ENCODE data around the gene RAB36.

RAB36 gene

DNA sequence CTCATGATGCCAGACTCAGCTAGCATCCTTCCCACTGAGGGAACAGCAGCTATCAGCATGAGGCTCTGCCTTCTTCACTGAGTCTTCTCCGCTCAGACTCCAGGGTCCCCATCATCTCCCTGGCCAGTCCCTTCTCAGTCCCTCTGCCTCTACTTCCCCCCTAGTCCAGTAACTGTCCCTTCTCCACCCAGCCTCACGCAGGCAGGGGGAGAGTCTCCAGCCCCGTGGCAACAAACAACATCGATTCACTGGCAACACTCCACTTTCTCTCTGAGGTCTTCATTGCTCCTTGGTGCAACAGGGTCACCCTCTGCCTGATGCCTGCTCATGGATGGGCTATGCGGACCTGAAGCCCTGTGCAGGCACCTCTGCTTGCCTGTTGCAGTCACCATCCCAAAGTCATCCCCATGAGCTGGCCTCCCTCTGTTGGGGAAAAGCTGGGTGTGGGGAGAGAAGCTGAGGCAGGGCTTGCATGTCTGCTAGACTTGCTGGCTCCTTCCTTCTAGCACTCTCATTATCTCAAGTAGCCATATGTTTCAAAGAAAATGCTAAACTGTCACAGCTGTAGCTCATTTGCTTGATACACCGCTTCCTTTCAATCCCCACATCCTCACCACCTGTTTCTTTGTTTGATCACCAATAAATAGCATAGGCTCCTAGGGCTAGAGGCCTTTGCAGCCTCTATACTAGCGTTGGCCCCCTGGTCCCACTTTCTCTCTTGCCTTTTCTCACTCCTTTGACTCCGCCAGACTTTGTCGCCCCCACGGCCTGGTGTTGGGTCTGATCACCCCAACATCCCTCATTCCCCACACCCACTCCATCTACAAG, 30.8 kb downstream of the RAB36 start:
- Mint-ChIP-seq H3K4me1 (peaks cover 8% of the 10 kb centered on the region), H3K27me3 (ENCODE audit: low read depth) (peaks cover 19% of the 10 kb centered on the region), H3K9me3 (peaks cover 16% of the 10 kb centered on the region), H3K27ac (no peak overlapping the region), H3K4me3 (no peak overlapping the region), H3K36me3 (ENCODE audit: low read depth) (peaks cover 22% of the 10 kb centered on the region)
- TF ChIP-seq, protein P1, sequence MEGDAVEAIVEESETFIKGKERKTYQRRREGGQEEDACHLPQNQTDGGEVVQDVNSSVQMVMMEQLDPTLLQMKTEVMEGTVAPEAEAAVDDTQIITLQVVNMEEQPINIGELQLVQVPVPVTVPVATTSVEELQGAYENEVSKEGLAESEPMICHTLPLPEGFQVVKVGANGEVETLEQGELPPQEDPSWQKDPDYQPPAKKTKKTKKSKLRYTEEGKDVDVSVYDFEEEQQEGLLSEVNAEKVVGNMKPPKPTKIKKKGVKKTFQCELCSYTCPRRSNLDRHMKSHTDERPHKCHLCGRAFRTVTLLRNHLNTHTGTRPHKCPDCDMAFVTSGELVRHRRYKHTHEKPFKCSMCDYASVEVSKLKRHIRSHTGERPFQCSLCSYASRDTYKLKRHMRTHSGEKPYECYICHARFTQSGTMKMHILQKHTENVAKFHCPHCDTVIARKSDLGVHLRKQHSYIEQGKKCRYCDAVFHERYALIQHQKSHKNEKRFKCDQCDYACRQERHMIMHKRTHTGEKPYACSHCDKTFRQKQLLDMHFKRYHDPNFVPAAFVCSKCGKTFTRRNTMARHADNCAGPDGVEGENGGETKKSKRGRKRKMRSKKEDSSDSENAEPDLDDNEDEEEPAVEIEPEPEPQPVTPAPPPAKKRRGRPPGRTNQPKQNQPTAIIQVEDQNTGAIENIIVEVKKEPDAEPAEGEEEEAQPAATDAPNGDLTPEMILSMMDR (IDR thresholded peaks at IDR 0.05; ENCODE audit: unreplicated experiment in 3 of 3), result no peak

DNA sequence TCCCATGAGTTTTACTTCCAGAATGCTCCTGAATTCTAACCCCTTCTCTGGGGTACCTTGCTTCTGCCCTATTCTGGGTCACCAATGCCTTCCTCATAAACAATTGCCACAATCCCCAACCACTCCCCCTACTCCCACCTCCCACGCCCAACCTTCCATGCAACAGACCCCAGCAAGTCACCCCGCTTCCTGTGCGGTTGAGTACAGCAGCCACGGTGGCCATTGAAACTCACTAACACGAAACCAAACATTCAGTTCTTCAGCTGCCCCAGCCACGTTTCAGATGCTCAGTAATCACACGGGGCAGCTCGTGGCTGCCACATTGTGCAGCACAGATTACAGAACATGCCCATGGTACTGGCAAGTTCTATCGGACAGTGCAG, 31.4 kb downstream of the RAB36 start:
- TF ChIP-seq, protein P1 (IDR thresholded peaks at IDR 0.05; ENCODE audit: unreplicated experiment in 3 of 3), result no peak
- Mint-ChIP-seq H3K27ac (no peak overlapping the region), H3K36me3 (ENCODE audit: low read depth) (peaks cover 22% of the 10 kb centered on the region), H3K4me3 (no peak overlapping the region), H3K4me1 (peaks cover 8% of the 10 kb centered on the region), H3K27me3 (ENCODE audit: low read depth) (peaks cover 20% of the 10 kb centered on the region), H3K9me3 (peaks cover 16% of the 10 kb centered on the region)

DNA sequence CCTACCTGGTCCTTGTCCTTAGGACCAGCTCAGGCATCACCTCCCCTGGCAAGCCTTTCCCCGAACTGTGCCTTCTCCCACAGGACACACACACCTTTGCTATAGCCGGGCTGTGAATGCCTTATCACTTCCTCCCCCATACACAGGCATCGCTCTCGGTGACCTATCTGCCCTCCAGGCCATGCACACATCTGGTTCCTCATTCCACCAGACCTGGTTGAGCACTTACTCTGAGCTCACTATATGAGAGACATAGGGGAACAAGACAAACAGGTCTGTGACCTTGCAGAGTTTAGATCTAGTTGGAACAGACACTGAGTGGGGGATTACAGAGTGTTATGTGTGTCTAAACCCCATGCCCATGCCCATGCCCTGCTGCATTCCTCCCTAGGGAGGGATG, 31.9 kb downstream of the RAB36 start:
- H3K4me3 Mint-ChIP-seq, result no peak overlapping the region
- peaks cover 22% of the 10 kb centered on the region for H3K36me3 Mint-ChIP-seq (ENCODE audit: low read depth)
- H3K27ac Mint-ChIP-seq, result no peak overlapping the region
- peaks cover 26% of the 10 kb centered on the region for H3K27me3 Mint-ChIP-seq (ENCODE audit: low read depth)
- TF ChIP-seq, protein P1 (IDR thresholded peaks at IDR 0.05; ENCODE audit: unreplicated experiment in 3 of 3), result no peak
- peaks cover 16% of the 10 kb centered on the region for H3K9me3 Mint-ChIP-seq
- peaks cover 13% of the 10 kb centered on the region for H3K4me1 Mint-ChIP-seq

DNA sequence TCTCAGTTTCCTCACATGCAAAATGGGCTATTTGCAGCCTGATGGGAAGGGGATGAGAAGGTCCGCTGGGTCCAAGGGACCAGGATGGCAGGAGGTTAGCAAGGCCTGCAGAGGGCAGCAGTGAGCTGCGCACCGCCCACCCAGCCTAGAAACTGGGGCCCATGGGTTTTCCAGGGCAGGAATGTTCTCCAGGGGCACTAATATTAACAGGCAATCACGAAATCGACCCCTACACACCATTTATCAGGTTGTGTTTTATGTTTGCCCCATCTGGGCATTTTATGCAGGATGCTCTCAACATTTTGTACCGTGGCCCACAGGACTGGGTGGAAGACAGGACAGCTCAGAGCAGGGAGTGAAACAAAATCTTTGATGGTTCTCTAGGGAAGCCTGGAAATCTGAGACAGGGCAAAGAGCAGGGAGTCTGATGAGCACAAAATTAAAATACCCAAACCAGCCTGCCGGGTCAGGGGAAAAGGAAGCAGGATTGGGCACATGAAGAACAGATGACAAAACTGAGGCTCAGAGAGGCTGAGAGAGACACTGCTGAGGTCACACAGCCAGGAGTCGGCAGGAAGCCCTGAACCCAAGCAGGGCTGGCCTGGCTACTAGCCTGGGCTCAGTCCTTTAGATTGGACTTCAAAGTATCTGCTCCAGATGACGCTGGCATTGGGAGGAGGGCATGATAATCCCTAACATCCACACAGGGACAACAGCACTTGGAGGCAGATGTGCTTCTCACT, 33.4 kb downstream of the RAB36 start:
- Mint-ChIP-seq H3K4me3 (peak overlapping the region; percentile 72 to 89 (median 81)), H3K27ac (peak overlapping the region; percentile 60 to 69 (median 62)), H3K4me1 (peaks cover 28% of the 10 kb centered on the region), H3K27me3 (ENCODE audit: low read depth) (peaks cover 30% of the 10 kb centered on the region), H3K36me3 (ENCODE audit: low read depth) (peaks cover 27% of the 10 kb centered on the region), H3K9me3 (peaks cover 16% of the 10 kb centered on the region)
- TF ChIP-seq, protein P1 (IDR thresholded peaks at IDR 0.05; ENCODE audit: unreplicated experiment in 3 of 3), result peak; percentile 91 to 97 (median 95)

DNA sequence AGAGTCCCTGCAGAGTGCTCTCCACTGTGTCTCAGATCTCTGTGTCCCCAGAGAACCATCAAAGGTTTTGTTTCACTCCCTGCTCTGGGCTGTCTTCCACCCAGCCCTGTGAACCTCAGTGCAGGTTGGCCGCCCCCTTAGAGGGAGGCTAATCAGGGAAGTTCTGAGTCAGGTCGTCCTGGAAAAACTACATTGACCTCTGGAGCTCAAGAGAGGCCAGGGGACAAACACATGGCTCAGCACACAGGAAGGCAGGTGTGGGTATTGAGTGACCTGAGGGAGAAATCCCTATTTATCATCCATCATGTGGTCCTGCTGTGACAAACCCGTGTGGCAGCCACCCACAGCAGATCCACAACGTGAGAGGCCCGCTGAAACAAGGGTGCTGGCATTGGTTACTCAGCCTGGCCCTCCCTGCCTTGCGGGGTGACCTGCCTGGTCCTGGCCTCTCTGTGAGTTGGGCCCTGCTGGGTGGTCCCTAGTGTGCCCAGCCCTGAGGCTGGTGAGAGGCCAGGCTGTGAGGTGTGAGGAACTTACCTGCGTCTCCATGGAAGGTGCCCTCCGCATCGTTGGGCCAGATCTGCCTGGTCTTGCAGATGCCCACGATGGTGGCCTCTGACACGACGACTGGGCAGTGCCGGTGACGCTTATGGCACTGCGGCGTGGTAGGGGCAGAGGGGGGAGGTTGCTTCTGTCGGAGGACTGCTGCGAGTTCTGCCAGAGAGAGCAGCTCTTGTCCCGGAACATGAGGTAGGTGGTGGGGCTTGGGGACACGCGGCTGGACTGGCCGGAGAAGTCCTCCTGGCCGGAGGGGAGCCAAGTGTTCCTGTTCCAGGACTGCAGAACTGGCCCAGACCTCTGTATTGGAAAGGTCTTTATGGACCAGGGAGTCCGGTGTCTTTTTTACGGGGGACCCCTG, 34.4 kb downstream of the RAB36 start:
- Mint-ChIP-seq H3K36me3 (ENCODE audit: low read depth) (peaks cover 26% of the 10 kb centered on the region), H3K4me3 (peak overlapping the region; percentile 83 to 89 (median 84)), H3K4me1 (peaks cover 33% of the 10 kb centered on the region), H3K9me3 (peaks cover 16% of the 10 kb centered on the region), H3K27me3 (ENCODE audit: low read depth) (peaks cover 27% of the 10 kb centered on the region), H3K27ac (peak overlapping the region in 1 of 3 experiments; percentile 60)
- TF ChIP-seq, protein P1 (IDR thresholded peaks at IDR 0.05; ENCODE audit: unreplicated experiment in 3 of 3), result no peak
